Activated T-cell treated with anti-CD3 and anti-CD28 coated beads for 24 hours (primary cell): ENCODE data around the gene HGD.
"Not testable (repeated sequence)": the region's sequence is repeated elsewhere in the genome, so short reads cannot be mapped to it uniquely, and the experiment has no call there.

Experiments
- DNase-seq: peaks from one replicate; pipeline ENCODE4 v3.0.0-alpha.2; 2020; ENCODE audit warnings: low read depth

HGD gene

DNA sequence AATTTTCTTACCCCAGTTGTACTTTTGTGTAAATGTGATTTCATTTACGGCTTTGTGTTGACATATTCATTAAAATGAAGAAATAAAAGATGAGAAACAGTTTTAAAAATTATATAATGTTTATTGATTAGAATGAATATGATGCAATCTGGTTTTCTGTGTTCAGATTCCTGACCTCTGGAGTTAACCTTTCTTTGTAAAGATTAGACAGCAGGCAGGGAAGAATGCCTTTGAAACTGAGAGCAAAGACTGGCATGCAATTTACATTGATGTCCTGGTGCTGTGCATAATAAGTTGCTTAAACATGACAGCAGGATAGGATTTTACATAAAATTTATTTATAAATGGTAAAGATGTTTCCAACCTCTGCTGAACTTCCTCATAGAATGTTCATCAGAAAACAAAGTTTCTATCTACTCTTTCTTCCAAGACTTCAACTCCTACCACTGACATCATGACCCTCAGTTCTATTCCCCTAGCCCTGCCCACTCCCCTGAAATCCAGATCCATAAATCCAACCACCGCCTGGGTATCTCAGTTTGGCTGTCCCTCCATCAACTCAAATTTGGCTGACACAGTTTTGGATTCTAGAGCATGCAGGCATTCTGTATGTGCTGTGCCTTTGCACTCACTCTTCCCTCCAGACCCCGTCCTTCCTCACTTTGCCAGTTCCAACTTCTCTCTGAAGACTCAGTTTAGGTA, 1.7 kb downstream of the HGD start:
- no peak for DNase-seq

DNA sequence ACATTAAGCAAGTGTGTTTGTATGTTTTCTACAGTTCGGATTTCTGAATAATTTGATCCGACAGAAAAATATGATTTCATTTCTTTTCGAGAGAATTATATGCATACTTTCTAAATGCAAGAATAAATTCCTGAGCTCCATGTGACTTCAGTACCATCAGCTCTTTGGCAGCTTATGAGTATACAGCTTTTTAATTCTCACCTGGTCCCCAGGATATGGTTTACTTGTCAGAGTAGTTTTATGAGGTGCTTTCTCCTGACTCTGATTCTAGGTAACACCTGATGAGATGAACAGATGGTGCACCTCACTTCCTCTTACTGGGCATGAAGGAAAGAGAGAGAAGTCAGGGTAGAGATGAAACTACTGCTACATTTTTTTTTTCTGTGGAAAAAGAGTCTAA, 3.1 kb downstream of the HGD start:
- no peak for DNase-seq

DNA sequence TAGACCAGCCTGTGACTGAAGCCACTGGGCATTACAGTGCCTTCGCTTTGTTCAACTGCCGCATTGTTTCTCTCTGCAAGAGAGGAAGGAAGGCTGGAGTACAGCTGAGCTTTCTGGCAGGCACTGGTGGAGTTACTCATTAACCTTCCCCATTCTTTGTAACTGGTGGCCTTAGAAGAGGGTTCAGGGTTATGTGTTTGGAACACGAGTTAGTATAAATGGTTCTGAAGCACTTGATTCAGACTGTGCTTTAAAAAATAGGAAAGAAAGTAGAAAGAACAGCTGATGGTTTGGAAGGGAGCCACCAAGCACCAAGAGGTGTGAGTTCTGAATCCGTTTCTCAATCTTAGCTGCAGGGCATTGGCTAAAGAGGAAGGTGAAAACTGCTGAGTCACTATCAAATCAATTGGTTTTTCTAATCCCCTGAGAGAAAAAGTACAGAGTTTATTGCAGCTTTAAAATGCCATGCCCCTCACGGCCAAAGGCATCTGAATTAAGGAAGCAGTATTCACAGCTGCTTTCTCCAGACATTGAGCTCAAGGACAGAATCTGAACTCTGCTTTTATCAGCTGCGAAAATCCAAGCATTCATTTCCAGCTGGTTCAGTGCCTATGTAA, 3.6 kb downstream of the HGD start:
- DNase-seq, result no peak

GRCh38 chr3:120677193-120677592, 4.8 kb downstream of the HGD start:
- not testable (repeated sequence) for DNase-seq

DNA sequence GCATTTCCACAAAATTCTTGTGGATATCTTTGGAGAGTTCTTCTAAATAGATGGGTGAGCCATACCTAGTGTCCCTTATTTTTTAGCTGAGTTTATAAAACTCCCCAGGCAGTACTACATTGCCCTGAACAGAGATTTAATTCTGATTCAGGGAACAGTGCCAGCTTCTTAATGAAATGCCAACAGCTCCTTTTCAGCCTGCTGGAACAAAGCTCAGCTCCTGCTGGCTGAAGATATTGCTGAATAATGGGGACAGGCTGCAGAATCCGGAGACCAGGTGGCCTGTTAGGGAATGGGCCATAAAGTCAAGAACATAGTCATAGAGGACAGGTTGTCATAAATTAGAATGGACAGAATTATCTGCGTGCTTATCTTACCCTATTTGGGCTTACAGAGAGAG, 8.9 kb downstream of the HGD start:
- no peak for DNase-seq

DNA sequence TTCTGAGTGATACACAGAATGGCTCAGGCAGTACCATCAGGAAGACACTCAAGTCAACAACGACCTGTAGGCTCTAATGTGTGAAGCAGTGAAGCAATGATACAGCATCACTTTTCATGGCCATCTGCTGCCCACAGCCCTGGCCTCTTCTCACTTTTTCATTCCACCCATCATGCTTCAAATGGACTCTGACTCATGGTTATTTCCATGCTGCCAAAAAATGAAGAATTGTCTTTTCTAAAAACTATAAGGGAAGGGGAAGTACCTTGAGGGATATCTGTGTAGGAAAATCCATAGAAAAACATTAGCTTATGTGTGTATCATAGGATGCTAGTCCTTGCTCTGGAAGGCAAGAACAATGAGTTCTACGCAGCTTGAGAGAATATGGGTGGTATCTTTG, 11.5 kb downstream of the HGD start:
- DNase-seq, result no peak

DNA sequence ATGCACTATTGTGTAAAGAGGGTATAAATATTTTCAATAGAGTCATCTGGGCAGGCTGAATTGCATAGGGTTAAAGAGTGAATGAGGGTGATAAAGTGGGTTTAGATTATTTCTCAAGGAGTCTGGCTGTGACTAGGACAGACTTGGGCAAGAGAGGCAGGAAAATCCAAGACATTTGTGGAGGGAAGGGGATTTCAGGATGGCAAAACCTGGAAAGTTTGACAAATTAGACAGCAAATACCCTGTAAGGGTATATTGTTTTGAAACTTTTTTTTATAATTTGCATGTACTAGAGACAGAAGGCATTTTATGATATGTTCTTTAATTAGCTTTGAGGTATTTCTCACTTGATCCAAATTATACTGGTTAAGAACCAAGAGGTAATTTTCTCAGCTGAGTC, 17.1 kb downstream of the HGD start:
- no peak for DNase-seq

GRCh38 chr3:120661945-120662344, 20.1 kb downstream of the HGD start:
- no peak for DNase-seq

GRCh38 chr3:120661106-120661905, 20.7 kb downstream of the HGD start:
- DNase-seq, result no peak

GRCh38 chr3:120659834-120660233, 22.2 kb downstream of the HGD start:
- no peak for DNase-seq

GRCh38 chr3:120659285-120659684, 22.8 kb downstream of the HGD start:
- DNase-seq, result no peak

DNA sequence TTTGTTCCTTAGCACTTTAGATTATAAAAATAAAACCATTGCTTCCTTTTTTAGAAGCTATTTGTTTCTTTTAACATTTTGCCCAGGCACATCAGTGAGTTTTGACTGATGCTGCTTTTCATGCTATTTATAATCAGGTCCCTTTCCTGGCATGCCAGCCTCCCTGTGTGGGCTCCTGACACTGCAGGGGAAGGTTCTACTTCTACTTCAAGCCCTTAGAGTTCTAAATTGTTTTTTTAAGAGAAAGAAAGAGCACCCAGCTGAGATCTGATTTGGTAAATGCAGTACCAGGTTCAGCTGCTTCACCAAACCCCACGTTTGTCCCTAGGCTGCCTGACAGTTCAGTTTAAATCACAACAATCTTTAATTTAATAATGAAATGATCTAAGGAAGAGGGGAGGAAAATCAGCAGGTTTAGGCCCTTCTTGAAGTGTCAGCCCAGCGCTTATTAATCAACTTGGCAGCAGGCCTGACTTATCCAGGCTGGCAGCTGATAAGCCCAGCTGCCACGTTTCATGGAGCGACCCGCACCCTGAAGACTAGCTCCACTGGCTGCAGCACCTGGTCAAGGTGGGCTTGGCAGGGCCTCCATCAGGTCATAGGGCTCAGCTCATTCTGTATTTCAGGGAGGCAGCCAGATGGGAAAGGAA, 29.0 kb downstream of the HGD start:
- DNase-seq, result no peak

GRCh38 chr3:120652281-120652680, 29.8 kb downstream of the HGD start:
- no peak for DNase-seq

DNA sequence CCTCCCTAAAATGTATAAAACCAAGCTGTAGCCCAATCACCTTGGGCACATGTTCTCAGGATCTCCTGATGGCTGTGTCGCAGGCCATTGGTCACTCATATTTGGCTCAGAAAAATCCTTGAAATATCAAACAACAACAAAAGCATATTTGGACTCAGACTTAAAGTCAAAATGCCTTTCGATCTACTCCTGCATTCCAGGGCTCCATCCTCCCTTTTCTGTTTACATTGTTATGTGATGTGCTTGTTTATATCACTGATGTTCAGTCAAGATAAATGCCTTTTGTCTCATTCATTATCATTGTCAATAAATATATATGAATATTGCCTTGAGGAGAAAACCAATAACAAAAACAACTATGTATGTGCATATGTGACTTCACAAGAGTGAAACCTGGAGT, 31.7 kb downstream of the HGD start:
- DNase-seq, result no peak

DNA sequence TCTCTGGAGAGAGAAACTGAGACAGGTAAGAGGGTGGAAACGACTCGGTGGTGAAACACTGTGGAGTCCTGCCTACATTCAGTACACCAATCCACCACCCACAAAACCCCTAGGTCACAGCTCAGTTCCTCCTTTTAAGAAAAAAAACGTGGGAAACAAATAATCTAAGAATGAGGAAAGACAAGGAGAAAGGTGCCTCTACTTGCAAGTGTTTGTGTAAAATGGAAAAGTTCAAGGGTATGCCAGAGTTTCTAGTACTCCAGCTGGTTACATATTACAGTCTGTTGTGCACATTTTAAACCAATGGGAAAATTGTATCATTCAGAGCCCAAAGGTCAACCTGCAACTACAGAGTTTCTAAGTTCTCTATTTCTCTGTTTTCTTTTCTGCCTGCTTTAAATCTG, 32.2 kb downstream of the HGD start:
- no peak for DNase-seq

- DNase-seq, result no peak
These were observed 33.7 kb downstream of the HGD start for GRCh38 chr3:120648290-120648689.

DNA sequence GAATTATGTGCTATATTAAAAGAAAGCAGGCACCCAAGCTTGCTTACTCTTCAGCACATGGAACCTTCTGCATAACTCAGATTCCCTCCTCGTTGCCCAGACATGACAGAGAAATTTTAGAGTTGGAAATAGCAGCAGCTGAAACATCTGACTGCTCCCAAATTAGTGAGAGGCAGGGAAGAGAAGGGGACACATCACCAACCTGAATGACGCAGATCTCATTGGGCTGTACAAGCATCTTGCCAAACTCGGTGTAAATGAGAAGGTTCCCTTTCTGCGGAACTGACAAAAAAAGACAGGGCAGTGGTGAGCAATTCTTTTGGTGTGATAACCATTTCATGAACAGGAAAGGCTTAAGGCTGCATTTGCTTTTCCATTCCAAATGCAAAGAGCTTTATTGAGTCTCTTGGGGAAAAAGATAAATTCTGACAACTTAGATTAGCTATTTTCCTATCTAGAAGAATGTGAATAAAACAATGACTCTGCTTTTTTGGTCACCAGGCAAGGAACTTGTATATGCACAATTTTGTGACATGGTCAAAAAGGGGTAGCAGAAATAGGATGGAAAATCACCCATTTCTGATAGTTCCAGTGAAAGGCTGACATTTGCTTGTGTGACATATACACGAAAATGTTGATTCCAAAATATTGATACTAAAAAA, 35.1 kb downstream of the HGD start:
- no peak for DNase-seq

DNA sequence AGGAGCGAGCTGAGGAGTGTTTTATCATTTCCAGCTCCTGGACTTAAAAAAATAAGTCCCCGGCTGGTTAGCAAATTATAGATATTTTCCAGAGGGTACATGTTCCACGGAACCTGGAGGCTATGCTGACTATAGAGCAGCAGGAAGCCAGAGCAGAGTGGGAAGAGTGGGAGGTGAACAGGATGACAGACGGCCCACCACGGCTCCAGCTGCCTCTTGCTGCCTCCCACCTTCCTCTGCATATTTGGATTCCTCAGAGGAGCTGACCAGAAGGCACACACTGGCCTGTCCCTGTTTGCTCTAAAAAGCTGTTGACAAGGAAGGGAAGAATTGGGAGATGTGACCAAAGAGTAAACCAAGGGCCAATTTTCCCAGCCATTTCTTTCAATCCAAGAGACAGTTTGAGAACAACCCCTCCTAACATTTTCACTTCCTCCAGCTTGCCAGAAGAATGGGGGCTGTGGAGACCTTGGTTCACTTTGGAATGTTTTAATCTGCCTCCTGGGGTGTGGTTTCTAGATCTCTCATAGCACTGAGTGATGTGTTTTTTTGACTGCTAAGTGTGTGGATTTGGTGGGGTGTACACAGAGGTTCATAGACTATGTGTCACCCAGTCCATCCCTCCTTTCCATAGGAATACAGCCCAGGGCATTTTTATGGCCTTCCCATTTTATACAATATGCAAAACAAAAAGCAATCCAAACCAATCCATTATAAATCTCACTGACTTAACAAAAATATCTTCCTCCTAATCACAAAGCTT, 36.8 kb downstream of the HGD start:
- no peak for DNase-seq

DNA sequence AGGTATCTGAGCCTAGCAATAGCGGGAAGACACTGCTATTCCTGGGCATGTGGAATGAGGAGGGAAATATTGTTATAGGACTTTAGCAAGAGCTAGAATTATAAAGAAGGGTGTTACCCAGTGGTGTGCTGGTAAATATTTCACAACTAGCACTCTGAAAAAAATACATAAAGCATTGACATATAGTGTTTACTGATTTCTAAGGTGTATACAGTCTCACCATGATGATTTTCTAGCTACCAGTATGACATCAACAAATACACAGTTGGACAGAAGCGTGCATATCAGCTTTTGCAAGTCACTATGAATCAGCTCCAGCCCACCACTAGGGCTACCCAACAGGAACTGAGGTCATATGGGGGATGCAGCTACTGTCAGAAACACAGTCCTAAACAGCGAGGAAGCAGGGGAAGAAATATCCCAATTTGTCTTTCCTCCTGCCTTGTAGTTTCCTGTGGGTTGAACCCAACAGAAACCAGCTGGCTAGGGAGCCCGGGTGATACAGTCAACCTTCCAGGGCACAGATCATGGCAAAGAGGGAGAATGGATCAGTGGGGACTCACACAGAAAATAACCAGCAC, 39.6 kb downstream of the HGD start:
- DNase-seq, result no peak

DNA sequence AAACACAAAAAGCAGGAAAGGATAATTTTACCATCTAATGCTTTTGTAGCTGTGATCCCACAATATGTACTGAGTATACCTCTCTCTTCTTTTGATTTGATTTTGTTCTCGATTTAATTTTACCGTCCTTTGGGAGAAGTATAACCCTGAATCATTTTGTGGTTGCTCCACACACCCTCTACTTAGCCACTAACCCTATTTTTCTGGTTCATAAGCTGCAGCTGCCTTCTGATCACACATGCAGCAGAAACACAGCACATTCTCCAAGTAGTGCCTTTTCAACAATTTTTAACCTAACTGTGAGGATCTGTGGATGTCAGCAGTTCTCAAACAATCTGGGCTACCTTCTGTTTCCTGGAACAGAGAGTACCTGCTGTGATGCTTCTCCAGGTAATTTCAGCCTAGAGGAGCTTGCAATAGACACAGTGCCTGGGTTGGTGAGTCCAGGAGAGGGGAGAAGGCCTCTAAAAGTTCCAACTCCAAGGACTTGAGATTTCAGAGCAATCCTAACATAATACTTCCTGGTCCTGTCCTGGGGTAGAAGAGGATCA, 40.3 kb downstream of the HGD start:
- no peak for DNase-seq

DNA sequence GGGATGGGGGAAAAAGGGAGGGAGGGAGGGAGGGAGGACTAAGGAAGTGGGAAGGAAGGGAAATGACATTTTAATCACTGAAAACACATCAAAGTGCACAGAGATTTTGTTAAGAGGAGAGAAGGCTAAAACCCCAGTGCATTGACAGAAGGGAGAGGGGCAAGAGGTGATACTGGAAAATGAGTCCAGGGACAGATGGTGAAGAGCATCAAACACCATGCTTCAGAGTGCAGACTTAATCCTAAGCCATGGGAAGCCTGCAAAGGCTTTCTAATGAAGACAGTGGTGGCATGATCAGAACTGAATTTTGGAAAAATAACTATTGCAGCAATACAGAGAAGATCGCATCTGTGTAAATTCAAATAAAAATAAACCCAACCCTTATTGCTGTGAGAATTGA, 41.8 kb downstream of the HGD start:
- no peak for DNase-seq
